K562 (cell line): ENCODE measurements around the gene PRODH2. TPM values are rescaled to one million over a fixed set of nuclear protein-coding genes. Genes with fewer than 3 reads are reported as not detected.

Source experiments
- ATAC-seq: fragments of 200-7000 bp; cut with Tn5 transposase; 3 replicates; pipeline ENCODE4 v1.9.1; 2020; ENCODE audit warnings: moderate library complexity
- BruUV-seq: library from RNA; stranded (reverse); fragments of 400-500 nt; replicated peaks from 2 replicates; lab custom pipeline; 2021; lab: Mats Ljungman, UMichigan
- CTCF ChIA-PET: fragments of 300-600 bp; formaldehyde crosslinking; extraction: SDS; loops from one replicate; lab custom pipeline; 2021; ENCODE audit warnings: low intra/inter-chr PET ratio; lab: Yijun Ruan, JAX
- POLR2A ChIA-PET: fragments of 300-600, 350-650 bp; sonication (Branson Sonifier 250); formaldehyde crosslinking; extraction: SDS; loops from one replicate; lab custom pipeline; 2021; ENCODE audit warnings: antibody characterized with exemption, inconsistent platforms; lab: Yijun Ruan, JAX
- DNase-seq, 4 experiments: peaks; one replicate each; pipeline versions ENCODE4 v3.0.0 to v3.0.0-alpha.2; 2011 to 2018; ENCODE audit warnings: low spot score in 3 of 4, mixed read lengths in 3 of 4; ENCODE audit errors: extremely low read depth in 1 of 4
- FAIRE-seq: peaks from 2 replicates; lab custom pipeline; 2011; peaks lifted over from hg19 to GRCh38; lab: Jason Lieb, UNC
- H2AFZ ChIP-seq: 2 replicates; pipeline ENCODE4 v1.6.0; 2011; ENCODE audit warnings: low read depth, low read length, control low read depth, inconsistent platforms
- H3K27ac ChIP-seq: fragments of 200-600 bp; 3 replicates; pipeline ENCODE4 v1.8.0; 2011; ENCODE audit warnings: low read depth, mild to moderate bottlenecking, control low read depth, inconsistent platforms, low read length, moderate library complexity, mixed read lengths; ENCODE audit errors: extremely low read depth
- H3K27me3 ChIP-seq, 2 experiments: fragments of 300-600 bp in 1 of 2; 2 replicates in 1 of 2; 3 replicates in 1 of 2; pipeline versions ENCODE4 v1.6.0 to v1.8.0; 2011; ENCODE audit warnings: inconsistent platforms in 2 of 2, low read length in 2 of 2, mild to moderate bottlenecking in 1 of 2, mixed read lengths in 1 of 2, moderate library complexity in 1 of 2; ENCODE audit not compliant: control insufficient read depth in 2 of 2, insufficient read depth in 2 of 2
- H3K36me3 ChIP-seq: fragments of 300-600 bp; 3 replicates; pipeline ENCODE4 v1.8.0; 2011; ENCODE audit warnings: mild to moderate bottlenecking, low read length, inconsistent platforms; ENCODE audit not compliant: control insufficient read depth, insufficient read depth
- H3K4me1 ChIP-seq, 2 experiments: fragments of 200-600 bp in 1 of 2; replicated peaks in 1 of 2; 2 replicates in 1 of 2; 3 replicates in 1 of 2; pipeline versions ENCODE4 v1.5.1 to v1.8.0; 2011; ENCODE audit warnings: inconsistent platforms in 2 of 2, low read length in 2 of 2, mild to moderate bottlenecking in 1 of 2, mixed read lengths in 1 of 2, moderate library complexity in 1 of 2; ENCODE audit not compliant: control insufficient read depth in 2 of 2, insufficient read depth in 2 of 2
- H3K4me2 ChIP-seq: 2 replicates; pipeline ENCODE4 v1.6.1; 2011; ENCODE audit warnings: low read length, control low read depth, inconsistent platforms, mixed read lengths; ENCODE audit not compliant: insufficient read depth
- H3K4me3 ChIP-seq: fragments of 200-600 bp; sonication (generic), shearing (Covaris generic); 2 replicates; pipeline ENCODE4 v1.5.1; 2016; ENCODE audit warnings: control low read depth, inconsistent platforms
- H3K79me2 ChIP-seq: fragments of 200-600 bp; 3 replicates; pipeline ENCODE4 v1.8.0; 2011; ENCODE audit warnings: low read length, inconsistent platforms; ENCODE audit not compliant: control insufficient read depth, insufficient read depth
- H3K9ac ChIP-seq, 2 experiments: 2 replicates each; pipeline versions ENCODE4 v1.6.0 to v1.6.1; 2011; ENCODE audit warnings: low read depth in 2 of 2, low read length in 2 of 2, control low read depth in 1 of 2, inconsistent platforms in 1 of 2, mild to moderate bottlenecking in 1 of 2, mixed read lengths in 1 of 2; ENCODE audit not compliant: insufficient read depth in 1 of 2
- H3K9me1 ChIP-seq: one replicate; pipeline ENCODE4 v1.6.0; 2011; ENCODE audit warnings: inconsistent platforms, mild to moderate bottlenecking, low read length, moderate library complexity; ENCODE audit not compliant: control insufficient read depth, insufficient read depth
- H3K9me3 ChIP-seq: replicated peaks from 2 replicates; pipeline ENCODE4 v1.5.1; 2011; ENCODE audit warnings: low read depth, low read length, inconsistent platforms; ENCODE audit not compliant: control insufficient read depth, insufficient read depth
- H4K20me1 ChIP-seq: replicated peaks from 2 replicates; pipeline ENCODE4 v1.6.1; 2011; ENCODE audit warnings: low read length, inconsistent platforms, mixed read lengths; ENCODE audit not compliant: control insufficient read depth, insufficient read depth
- ZFX ChIP-seq: sonication (generic); formaldehyde crosslinking; IDR thresholded peaks from 2 replicates; pipeline ENCODE4 v1.8.0; 2022; ENCODE audit warnings: mild to moderate bottlenecking, missing genetic modification reagents, moderate library complexity
- ZNF707 ChIP-seq: fragments of 250-450 bp; sonication (Bioruptor Pico); conservative IDR thresholded peaks from 2 replicates; pipeline ENCODE4 v1.8.0; 2022; ENCODE audit warnings: inconsistent platforms, mild to moderate bottlenecking, moderate library complexity
- WGBS: fragments of 100-300 bp; shearing (Covaris generic); methylation state at CpG from one replicate; pipeline ENCODE4 v1.1.6; 2016; ENCODE audit warnings: low coverage, mixed read lengths; ENCODE audit not compliant: insufficient coverage; ENCODE audit errors: missing lambda C conversion rate; 5-methylcytosine and 5-hydroxymethylcytosine counted together
- in situ Hi-C: fragments of 300-500 bp; cut with MboI; formaldehyde crosslinking; loops from 4 replicates; pipeline ENCODE4 v1.15.0; 2018; ENCODE audit warnings: inconsistent platforms, mixed read lengths
- intact Hi-C: fragments of 100-400 bp; cut with micrococcal nuclease; formaldehyde crosslinking; loops from 2 replicates; pipeline ENCODE4 v1.14.2; 2022
- polyA plus RNA-seq, 8 experiments: library from polyadenylated mRNA; depleted of rRNA in 4 of 8; stranded (reverse) in 5 of 8; unstranded in 3 of 8; fragments of >200 nt; fragmentation: Nextera tagmentation in 2 of 8; fragmentation: Illumina TruSeq in 1 of 8; extraction: Ambion mirVana in 2 of 8; extraction: Trizol in 1 of 8; gene quantifications; 2 replicates each; pipeline versions ENCODE4 v1.2.1 to v1.2.3, GENCODE V29; 2011 to 2014; ENCODE audit warnings: inconsistent platforms in 1 of 8, missing spikeins in 1 of 8
- total RNA-seq, 7 experiments: library from RNA; depleted of rRNA in 6 of 7; stranded (reverse); fragments of >200 nt in 6 of 7; fragmentation: Illumina TruSeq in 2 of 7; extraction: Trizol in 2 of 7; gene quantifications; 2 replicates each; pipeline versions ENCODE4 v1.2.1 to v1.2.3, GENCODE V29; 2011 to 2021; ENCODE audit warnings: low replicate concordance in 1 of 7

PRODH2 gene
- total and polyA plus RNA-seq, 9 of the 15 experiments (the other 6 are each of a cell fraction or from before 2014, with no cell fraction given), result not detected

- BruUV-seq, result no TSS peak
- CTCF ChIA-PET, result no interaction called here
- POLR2A ChIA-PET, result interaction anchor here (0.5 to 0.6 kb wide), 2 partner anchors 14 to 208 kb away, joined by 3 read pairs; no protein-coding TSS in a partner anchor
- Histone ChIP-seq H2AFZ (no peak overlapping the region), H3K9me3 (no peaks in the 10 kb centered on the region), H3K36me3 (no peaks in the 10 kb centered on the region), H3K27me3 (no peaks in the 10 kb centered on the region; a peak in 1 of 5 replicates), H3K4me1 (peaks cover 0 to 53% of the 10 kb centered on the region in 2 experiments; a peak in 3 of 5 replicates), H3K27ac (no peak overlapping the region), H3K4me3 (no peak overlapping the region), H3K4me2 (no peak overlapping the region), H3K79me2 (no peaks in the 10 kb centered on the region), H3K9ac (peak overlapping the region in 1 of 2 experiments; percentile 48; a peak in 1 of 4 replicates), H4K20me1 (no peaks in the 10 kb centered on the region), H3K9me1 (no peaks in the 10 kb centered on the region)
- in situ Hi-C loops (no loop called here), intact Hi-C loops (no loop called here)
- DNase-seq (no peak), FAIRE-seq (no peak), ATAC-seq (no peak)
- TF ChIP-seq ZNF707 (CRISPR knock-in tag) (no peak), ZFX (CRISPR knock-in tag) (0 out of 2 replicates have a peak, but pooled peaks have one; percentile 22)
- 39% methylated on average over 12 of the region's 19 CpGs for WGBS
Observed at GRCh38 chr19:35789978-35790944, 22.4 kb downstream of the PRODH2 start.
